Measurements from ENCODE around the gene TXN.

TXN gene

DNA sequence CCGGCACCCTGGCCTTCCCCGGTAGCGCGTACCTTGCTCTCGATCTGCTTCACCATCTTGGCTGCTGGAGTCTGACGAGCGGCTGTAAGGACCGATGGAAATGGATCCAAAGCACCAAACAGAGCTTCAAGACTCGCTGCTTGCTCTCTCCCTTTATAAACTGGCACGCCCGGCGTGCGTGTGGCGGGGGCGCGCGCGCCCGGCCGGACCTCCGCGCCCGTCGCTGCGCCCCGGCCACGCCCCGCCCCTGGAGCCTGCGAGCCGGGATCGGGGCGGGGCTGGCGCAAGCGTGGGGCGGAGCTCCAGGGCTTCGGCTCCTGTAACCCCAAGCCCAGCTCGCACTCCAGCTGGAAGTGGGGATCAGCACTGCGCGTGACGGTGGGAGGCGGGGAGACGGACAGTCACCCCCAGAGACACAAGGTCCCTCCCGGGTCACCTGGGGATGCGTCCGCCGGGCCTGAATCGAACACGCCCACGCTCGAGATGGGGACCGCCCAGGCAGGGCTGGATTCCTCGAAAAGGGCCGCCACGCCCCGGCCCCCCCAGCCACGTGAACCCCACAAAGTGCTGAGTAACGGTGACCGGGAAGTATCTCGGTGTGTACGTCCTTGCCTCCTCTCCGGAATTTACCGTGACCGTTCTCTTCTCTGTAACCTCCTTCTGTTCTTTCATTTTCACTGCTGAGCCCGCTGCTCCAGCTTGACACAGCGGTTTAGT, at the start of gene TXN:
Gene TXN (minus strand): TSS at position 128 of the 717 bp plus-strand sequence. CDS start 72 bp downstream, at position 56.
- DNase-seq: peak; percentile 57

DNA sequence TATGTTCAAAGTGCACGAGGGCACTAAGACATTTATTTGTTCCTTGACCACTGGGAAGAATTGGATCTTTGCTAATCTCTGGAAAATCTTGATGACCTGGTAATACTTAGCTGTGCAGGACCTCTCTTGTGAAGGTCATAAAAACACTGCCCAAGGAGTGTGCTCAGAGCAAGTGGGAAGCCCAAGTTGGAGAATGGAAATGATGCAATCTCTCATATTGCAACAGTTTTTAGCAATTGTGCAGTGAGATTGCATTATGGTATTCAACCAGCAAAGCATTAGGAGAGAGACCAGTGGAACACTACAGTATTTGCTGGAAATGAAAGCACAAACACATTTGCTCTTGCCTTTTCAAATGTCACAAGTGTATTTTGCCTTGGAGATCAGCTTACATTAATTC, 46.8 kb upstream of the TXN start:
- no peak for DNase-seq

DNA sequence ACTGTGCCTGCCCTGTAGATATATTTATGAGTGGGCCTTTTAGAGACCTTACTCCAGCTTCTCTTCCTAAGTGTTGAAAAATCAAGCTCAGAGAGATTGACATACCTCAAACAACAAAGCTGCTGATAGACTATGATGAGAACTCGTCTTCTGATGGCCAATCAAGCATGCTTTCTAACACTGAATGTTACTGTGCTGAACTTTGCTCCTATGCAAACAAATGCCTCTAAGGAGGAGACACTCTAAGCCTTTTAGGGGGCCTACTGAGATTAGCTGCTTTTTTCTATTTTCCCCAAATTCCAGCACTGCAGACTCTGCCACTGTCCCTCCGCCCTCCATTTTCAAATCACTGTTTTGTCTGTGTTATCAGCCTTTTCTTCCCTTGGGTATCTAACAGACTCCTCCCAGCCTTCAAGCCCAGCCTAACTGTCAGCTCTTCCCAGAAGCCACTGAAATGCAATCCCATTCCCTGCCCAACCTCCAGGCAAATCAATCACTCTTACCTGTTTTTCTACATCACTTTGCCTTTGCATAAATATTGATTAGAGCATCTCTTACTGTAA, 41.8 kb upstream of the TXN start:
- no peak for DNase-seq

DNA sequence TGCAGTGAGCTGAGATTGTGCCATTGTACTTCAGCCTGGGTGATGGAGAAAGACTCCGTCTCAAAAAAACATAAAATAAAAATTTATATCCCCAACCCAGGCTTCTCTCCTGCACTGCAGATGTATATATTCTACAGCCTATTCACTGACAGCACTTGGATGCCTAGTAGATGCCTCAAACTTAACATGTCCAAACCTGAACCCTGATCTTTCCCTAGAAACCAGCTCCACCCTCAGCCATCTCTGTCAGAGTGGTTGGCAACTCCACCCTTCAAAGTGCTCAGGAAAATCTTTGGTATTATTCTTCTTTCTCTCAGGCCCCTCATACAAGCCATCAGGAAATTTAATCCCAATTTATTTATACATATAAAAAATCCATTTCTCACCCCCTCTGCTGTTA, 36.9 kb upstream of the TXN start:
- DNase-seq: no peak

DNA sequence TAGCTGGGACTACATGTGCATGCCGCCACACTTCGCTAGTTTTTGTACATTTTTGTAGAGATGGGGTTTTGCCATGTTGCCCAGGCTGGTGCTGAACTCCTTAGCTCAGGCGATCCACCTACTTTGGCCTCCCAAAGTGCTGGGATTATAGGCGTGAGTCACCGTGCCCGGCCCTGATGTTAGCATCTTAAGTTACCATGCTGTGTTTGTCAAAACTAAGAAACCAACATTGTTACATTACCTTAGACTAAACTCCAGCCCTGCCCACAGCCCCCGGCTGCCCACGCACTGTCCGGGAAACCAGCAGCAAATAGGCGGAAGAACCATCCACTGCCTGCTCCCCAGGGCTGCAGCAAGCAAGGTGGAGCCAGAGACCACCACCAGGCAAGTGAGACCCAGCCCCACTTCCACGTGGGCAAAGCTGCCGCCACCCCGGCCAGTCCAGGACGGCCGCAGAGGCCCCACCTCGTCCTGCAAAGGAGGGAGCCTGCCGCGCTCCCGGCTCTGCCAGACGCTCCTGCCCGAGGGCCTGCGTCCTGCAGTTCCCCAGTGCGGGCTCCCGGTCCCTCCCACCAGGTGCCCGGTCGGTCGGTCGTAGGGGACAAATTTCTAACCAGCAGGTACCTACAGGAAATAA, 35.7 kb upstream of the TXN start:
- no peak for DNase-seq

DNA sequence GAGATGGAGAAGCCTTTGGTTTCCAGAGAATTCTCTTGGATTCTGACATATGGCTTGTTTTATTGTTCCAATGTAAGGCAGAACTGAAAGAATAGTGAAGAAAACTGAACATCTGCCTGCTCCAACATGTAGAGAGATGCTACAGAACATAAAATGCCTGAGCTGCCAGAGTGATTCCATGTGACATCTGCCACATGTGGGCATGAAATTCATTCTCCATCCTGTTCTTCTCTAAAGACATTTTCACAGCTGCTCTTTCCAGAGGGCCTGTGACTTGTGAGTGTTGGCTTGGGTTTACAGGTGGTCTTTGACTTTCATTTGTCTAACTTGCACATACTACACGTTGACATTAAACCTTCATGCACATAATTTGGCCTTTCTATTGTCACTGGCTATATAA, 33.7 kb upstream of the TXN start:
- no peak for DNase-seq

DNA sequence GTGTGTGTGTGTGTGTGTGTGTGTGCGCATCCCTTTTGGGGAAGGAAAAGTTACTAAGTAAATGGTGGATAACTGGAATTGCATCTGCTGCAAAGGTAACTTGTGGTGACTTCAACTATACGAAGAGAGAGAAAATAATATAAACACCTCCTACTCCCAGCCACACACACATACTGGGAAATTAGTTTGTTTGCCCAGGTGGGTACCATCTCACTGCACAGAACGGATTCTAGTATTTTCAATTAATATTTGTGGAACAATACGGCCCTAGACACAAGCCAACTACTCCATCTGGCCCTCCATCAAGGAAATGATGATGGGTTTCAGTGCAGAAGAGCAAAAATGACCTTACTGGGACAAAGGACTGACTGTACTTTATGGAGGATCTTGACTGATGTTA, 32.2 kb upstream of the TXN start:
- DNase-seq: no peak

DNA sequence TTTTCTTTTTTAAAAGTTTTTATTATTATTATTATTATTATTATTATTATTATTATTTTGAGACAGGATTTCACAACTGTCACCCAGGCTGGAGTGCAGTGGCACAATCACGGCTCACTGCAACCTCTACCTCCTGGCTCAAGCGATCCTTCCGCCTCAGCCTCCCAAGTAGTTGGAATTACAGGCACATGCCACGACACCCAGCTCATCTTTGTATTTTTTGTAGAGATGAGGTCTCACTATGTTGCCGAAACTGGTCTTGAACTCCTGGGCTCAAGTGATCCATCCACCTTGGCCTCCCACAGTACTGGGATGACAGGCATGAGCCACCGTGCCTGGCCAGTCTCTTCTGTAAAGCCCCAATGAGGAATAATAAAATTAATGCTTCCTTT, 31.0 kb upstream of the TXN start:
- DNase-seq: no peak

DNA sequence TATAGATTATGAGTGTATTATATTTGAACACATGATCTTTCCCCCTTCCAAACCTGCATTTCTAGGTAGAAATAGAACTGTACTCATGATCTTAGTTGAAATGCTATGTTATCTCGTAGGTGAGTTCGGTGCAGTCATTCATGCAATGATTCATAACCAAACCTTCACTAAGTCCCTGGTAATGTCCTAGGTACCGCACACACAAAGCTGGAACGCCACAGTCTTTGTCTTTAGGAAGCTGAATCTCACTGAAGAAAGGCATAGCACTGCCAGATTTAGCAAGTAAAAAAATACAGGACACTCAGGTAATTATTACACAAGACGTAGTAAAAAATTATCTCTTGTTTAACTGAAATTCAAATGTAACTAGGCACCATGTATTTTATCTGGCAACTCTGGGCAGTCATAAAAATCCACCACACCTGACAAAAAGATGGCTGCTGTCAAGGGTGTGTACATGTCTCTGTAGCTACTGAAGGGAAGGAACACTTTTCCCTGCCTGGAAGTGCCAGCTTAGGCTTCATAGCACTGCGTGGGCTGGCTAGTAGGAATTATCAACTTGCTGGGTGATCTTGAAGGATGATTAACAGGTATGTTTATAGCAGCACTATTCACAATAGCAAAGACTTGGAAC, 28.0 kb upstream of the TXN start:
- no peak for DNase-seq

DNA sequence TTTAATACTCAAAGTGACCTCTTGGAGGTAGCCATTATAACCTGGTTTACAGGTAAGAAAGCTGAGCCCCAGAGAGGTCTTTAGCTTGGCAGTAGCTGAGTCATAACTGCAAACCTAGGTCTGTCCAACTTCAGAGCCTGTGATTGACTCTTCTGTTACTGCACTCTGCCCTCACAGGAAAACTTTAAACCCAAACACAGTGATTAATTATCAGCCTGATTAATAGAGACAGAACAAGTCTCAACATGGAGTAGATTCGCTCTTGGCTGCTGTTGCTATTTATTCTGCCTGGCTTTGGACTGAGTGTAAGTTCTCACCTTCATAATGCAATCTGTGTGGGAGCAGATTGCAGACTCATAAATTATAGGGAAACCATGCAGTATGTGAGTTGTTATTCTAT, 27.4 kb upstream of the TXN start:
- no peak for DNase-seq

DNA sequence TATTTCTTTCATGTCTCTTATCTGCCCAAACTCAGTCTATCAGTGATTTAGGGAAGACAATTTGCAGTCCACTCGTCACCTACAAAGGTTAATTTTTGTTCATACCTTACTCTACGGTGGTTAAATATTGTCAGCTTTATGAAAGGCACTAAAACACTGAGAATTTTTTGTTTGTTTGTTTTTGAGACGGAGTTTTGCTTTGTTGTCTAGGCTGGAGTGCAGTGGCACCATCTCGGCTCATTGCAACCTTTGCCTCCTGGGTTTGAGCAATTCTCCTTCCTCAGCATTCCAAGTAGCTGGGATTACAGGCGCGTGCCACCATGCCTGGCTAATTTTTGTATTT, 26.4 kb upstream of the TXN start:
- no peak for DNase-seq

DNA sequence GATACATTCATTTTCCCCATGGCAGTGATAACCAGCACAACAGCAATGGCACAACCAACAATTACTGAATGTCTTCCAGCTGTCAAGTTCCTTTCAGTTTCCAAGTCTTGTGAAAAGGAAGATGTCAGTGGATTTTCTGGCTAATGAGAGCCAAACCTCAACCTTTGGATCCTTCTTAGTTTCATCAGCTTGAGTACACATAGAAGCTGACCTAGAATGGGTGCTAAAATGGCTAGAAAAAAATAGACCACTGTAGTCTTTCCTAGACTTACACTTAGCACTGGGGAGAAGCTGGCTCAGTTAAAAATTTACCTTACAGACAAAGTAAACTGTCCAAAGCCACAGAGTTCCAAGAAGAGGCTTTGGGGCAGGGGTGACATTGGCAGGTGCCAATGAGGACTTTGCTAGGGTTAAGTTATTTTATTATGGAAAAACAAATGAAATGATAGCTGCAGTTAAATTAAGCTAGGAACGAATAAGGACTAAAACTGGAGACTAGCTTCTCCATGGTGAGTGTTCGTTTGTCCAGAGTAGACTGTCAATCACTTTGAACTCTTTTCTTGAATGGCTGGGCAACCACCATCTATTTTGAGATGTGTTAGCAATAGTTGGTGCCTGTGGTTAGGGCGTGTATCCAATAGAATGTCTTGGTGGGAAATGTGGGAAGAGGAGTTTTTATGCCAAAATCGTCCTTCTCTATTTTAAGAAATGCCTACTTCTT, 25.9 kb upstream of the TXN start:
- DNase-seq: no peak

DNA sequence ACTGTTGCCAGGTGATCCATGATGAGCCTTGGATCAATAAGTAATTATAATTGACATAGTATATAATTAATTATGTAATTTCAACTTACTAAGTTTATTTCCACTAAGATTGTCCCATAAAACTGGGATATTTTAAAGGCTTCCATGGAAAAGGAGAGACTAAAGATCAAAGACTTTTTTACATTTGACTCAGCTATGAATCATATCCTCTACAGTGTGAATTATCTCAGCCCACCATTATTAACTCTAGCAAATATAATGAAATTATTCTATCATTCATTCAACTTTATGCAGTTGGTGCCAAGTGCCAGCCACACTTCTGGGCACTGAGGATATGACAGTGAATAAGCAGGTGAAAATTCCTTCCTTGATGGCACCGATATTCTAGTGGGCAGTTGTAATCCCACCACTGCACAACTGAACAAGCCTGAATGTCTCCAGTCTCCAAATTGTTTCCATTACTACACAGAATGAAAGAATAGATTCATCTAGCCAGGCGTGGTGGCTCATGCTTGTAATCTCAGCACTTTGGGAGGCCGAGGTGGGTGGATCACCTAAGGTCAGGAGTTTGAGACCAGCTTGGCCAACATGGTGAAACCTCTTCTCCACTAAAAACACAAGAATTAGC, 21.9 kb upstream of the TXN start:
- DNase-seq: no peak

DNA sequence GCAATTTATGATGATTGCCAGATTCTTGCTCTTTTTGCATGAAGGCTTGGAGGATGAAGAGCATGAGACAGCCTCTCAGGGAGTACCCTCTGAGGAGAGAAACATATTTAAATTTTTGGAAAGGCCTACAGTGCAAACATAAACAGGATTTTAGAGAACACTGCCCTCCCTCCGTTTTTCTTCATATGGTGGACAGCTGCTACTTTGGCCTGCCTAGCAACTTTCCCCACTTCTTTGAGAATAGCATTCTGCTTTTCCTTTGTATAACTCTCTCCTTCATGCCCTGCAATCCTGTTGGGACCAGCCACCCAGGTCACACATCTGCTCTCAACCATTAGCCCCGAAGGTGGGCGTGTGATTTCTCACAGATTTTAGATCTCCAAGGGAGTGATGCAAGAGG, 20.5 kb upstream of the TXN start:
- no peak for DNase-seq

DNA sequence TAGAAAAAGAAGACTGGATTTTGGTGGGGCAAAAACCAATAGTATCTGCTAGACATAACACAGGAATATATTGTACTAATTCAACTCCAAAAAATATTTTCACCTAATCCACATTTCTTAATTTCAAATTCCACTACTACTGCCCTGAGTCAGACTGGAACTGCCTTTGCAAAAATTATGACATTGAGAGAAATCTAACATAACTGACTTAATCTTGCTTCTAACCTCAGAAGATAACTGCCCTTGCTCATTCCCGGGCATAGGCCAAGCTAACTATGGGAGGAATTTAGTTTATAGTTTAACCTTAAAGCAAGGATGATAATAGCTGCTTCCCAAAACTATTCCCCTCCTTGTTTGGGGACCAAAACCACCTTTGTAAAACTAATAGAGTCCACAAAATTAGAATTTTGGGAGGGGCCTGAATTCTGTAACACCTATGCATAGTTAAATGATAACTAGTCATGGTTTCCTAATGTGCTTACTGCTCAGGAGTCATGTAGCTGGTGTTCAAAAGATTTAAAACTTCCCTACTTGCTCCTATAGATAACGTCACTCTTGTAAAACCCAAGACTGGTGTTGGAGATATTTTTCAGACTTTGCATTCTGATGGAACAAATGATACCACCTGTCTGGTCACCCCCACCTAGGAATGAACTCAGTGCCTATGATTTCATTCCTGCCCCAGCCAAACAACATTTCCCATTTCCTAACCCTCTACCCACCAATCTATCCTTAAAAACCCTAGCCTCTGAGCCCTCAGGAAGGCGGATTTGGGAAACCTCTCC, 14.1 kb upstream of the TXN start:
- no peak for DNase-seq

DNA sequence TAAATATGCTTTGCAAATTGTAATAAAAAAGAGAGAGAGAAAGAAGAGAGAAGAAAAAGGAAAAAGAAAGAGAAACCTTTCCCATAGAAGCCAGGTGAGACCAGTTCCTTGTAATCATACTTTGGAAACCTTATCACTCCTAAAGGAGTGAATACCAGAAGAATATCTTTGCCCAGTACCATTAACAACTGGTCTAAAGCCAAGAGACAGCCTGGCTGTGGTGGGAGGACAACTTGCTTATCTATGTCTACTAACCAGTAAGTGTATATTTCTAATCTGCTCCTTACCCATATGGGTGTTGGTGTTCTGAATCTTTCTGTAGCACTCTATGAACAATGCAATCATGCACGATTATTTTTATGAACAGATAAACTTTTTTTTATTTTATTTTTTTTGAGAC, 10.5 kb upstream of the TXN start:
- no peak for DNase-seq

DNA sequence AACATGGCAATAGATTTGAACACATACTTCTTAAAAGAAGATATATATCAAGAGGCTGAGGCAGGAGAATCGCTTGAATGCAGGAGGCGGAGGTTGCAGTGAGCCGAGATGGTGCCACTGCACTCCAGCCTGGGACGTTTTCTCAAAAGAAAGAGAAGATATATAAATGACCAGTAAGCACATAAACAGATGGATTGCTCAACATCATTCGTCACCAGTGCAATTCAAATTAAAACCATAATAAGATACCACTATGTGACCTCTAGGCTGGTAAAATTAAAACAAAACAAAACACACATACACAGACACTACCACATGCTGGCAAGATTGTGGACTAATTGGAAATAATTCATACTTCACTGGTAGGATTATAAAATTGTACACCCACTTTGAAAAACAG, 5.3 kb upstream of the TXN start:
- DNase-seq: no peak

DNA sequence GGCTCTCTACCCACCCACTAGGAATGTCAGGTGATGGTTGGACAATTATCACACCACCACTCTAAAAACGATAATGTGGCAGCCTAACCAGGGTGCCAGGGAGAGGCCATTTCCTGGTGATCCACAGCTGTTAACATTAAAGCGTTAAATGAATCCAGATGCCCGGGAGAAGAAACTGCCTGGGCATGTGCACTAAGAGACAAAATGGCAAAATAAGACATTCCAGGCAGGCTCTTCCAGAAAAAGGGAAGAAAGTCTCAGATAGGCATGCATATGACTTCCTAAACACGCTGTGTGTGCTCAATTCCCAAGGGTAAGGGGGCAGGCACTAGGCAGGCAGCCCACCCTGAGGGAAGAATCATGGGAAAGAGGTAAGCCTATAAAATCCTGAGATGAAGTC, 4.6 kb upstream of the TXN start:
- DNase-seq: no peak

DNA sequence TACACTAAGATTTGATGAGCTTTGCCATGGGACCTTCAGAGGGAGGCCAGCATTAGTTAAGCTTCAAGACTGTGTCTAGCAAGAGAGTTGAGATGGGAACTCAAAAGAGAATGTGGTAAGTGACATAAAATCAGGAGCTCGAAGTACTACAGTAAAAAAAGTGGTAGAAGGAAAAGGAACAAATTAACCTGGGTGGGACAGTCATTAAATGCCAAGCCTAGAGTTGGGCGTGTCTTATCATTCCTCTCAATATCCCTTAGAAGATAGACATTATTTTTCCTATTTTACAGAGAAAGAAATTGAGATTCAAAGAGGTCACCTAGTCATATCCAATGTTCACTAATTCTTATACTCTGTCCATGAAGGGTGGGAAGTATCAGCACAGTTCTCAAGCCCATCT, 3.3 kb upstream of the TXN start:
- DNase-seq: no peak

DNA sequence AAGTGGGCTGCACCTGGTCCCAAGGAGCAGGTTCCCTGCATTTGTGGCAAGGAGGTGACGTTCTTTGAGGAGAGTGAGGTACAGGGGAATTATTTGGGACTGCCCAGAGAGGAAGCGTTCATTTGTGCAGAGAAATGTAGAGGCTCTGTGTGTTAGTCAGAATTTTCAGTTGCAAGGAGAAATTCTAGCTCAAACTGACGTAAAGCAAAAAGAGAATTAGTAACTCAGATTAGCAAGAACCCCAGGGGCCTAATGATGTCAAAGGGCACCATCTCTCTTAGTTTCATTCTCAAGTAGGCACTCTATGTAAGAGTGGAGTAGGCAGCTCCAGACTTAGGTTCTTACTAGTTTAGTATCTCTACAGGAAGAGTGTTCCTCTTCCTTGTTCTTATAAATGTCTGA, 2.4 kb upstream of the TXN start:
- DNase-seq: no peak

DNA sequence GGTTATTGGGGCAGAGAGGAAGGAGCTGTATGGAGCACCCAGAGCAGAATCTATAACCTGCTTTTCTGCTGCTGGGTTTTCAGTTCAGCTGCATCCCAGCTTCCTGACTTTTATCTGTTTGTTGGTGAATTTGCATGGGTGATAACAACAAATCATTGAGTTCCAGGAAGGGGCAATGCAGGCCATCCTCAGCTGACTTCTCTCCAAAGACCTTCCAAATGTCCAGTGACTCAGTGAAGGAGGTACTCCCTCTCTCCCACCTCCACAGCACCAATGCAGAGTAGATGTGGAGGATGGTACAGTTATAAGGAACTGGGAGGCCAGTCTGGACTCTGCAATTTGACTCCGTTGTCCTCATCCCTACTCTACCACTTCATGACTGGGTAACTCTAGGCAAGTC, 1.6 kb upstream of the TXN start:
- no peak for DNase-seq

DNA sequence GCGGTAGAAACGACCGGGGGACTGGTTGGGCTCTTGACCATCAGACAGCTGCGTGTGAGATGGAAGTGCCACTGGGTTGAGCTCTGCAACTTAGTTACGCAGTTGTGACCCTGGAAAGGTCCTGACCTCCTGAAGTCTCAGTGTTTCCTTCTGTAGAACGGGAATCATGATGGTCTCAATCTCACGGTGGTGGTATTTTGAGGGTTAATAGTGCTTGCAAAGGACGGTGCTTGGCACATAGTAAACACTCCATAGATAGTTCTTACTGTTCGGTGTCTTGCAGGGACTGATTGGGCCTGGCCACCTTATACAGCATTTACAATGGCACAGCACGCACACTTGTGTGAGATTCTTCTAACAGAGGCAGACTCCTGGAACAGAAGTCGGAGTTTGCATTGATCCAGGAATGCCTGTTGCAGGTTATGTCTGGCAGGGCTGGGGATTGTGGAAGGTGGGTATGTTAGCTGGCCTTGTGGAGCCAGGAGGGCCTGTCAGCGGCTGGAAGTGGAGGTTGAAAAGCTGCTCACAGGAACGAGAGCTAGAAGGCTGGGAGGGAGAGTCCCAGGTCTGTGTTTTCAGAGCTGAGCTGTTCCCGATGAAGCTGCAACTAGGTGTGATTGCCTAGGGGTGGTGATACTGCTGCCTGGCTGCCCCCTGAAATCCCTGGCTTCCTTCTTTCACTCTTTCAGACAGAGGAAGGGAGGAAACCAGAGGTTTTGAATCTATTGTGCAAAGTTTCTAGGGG, 962 bp upstream of the TXN start:
- DNase-seq: no peak

Data from GOT3 (cell line).